ENCODE data around the gene AMOTL2. TPM values are rescaled to one million over a fixed set of nuclear protein-coding genes. Genes with fewer than 3 reads are reported as not detected.

The AMOTL2 gene
- total and polyA plus RNA-seq, 2 experiments from 2014 or later = 17.9 to 102 TPM

- Histone ChIP-seq H3K4me1 (ENCODE audit: insufficient read depth) (peaks cover 17% of the 10 kb centered on the region; the same call in 1 of the 2 replicates), H3K4me3 (no peak overlapping the region), H3K27me3 (ENCODE audit: insufficient read depth) (peaks cover 22% of the 10 kb centered on the region), H3K79me2 (replicated peaks; ENCODE audit: insufficient read depth) (no peaks in the 10 kb centered on the region), H3K9me2 (ENCODE audit: insufficient read depth) (no peaks in the 10 kb centered on the region), H2AFZ (peak overlapping the region; percentile 69; the same call in 1 of the 2 replicates), H4K20me1 (replicated peaks; ENCODE audit: insufficient read depth) (no peaks in the 10 kb centered on the region), H3K27ac (ENCODE audit: low read depth) (no peak overlapping the region; the same call in 1 of the 2 replicates), H3K4me2 (no peak overlapping the region), H3K36me3 (ENCODE audit: insufficient read depth) (no peaks in the 10 kb centered on the region), H3F3A (replicated peaks; ENCODE audit: low read depth) (no peaks in the 10 kb centered on the region)
- ATAC-seq (peak; percentile 71), DNase-seq (ENCODE audit: low spot score) (peak; percentile 95)
- peaks cover 20% of the 10 kb centered on the region for H3K4me1 Mint-ChIP-seq
- H3K36me3 Mint-ChIP-seq (ENCODE audit: low read depth) = no peaks in the 10 kb centered on the region
- no peaks in the 10 kb centered on the region for H3K9me3 Mint-ChIP-seq
- H3K4me3 Mint-ChIP-seq = peak overlapping the region; percentile 41; the same call in 2 of the 3 replicates
- peak overlapping the region; percentile 65; the same call in 1 of the 2 replicates for H3K27ac Mint-ChIP-seq
- TF ChIP-seq ETS1 (IDR thresholded peaks at IDR 0.05) = no peak
- no peak for TF ChIP-seq ZNF331 (CRISPR knock-in tag; IDR thresholded peaks at IDR 0.05; ENCODE audit: low read depth)
- no peak for TF ChIP-seq STAT1 (IDR thresholded peaks at IDR 0.05; ENCODE audit: unreplicated experiment)
- TF ChIP-seq ZNF462 (CRISPR knock-in tag; IDR thresholded peaks at IDR 0.05) = no peak
- TF ChIP-seq EZH2phosphoT487 (IDR thresholded peaks at IDR 0.05; ENCODE audit: unreplicated experiment) = no peak
- no peak for TF ChIP-seq NANOG (IDR thresholded peaks at IDR 0.05; ENCODE audit: borderline replicate concordance)
- peak; percentile 100 for TF ChIP-seq CTCF (conservative IDR thresholded peaks at IDR 0.05; ENCODE audit: low read depth in 2 of 2)
- TF ChIP-seq EZH2 (IDR thresholded peaks at IDR 0.05; ENCODE audit: low read depth, unreplicated experiment) = no peak
- no peak for TF ChIP-seq ZNF114 (CRISPR knock-in tag; IDR thresholded peaks at IDR 0.05)
- TF ChIP-seq CREB1 (CRISPR knock-in tag; IDR thresholded peaks at IDR 0.05; ENCODE audit: low read depth) = 0 out of 2 replicates have a peak, but pooled peaks have one; percentile 5
- no peak for TF ChIP-seq JUNB (IDR thresholded peaks at IDR 0.05; ENCODE audit: unreplicated experiment)
- no peak for TF ChIP-seq POLR2AphosphoS5 (IDR thresholded peaks at IDR 0.05; ENCODE audit: low read depth)
- no peak for TF ChIP-seq REST (IDR thresholded peaks at IDR 0.05; ENCODE audit: unreplicated experiment)
- H3K27me3 Mint-ChIP-seq (ENCODE audit: insufficient read depth, low read depth, poor library complexity) = peaks cover 9% of the 10 kb centered on the region
These were observed 65.8 kb downstream of the AMOTL2 start for GRCh38 chr3:134308350-134308891.
